ENCODE data around the gene KDM8.
"Not testable (repeated sequence)": the region's sequence is repeated elsewhere in the genome, so short reads cannot be mapped to it uniquely, and the experiment has no call there.

The KDM8 gene

DNA sequence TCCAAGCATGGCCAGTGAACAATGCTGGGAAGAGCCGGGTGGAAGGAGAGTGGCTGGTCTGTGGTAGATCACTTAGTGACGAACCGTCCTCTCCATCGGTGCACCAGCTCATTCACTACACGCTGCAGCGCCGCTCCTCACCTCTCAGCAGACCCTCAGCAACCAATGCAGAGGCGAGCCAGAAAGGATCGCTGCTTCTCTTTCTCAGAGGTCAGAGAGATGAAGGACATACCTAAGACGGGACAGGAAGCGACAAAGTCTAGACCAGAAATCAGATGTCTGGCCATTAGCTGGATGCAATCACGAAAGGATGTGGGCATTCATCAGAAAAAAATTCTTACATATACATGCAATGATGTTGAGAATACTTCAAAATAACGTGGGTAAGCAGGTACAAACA is 38.3 kb downstream of the KDM8 start:
- no peak for DNase-seq

DNA sequence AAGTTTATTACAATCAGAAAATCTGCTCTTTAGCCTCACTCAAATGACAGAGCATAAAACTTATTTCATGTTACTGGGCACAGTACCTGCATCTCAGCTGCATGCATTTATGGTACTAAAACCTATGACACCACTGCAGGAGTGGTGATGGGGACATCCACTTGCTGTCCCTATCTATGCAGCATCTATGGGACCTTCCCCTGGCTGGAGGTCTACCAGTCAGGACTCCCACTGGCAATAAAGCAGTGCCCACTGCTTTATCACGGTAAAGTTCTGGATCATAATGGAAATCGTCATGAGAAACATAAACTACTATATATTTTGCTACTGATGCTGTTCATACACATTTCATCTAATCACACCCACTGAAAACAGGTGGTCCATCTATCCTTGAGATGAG is 39.1 kb downstream of the KDM8 start:
- no peak for DNase-seq

DNA sequence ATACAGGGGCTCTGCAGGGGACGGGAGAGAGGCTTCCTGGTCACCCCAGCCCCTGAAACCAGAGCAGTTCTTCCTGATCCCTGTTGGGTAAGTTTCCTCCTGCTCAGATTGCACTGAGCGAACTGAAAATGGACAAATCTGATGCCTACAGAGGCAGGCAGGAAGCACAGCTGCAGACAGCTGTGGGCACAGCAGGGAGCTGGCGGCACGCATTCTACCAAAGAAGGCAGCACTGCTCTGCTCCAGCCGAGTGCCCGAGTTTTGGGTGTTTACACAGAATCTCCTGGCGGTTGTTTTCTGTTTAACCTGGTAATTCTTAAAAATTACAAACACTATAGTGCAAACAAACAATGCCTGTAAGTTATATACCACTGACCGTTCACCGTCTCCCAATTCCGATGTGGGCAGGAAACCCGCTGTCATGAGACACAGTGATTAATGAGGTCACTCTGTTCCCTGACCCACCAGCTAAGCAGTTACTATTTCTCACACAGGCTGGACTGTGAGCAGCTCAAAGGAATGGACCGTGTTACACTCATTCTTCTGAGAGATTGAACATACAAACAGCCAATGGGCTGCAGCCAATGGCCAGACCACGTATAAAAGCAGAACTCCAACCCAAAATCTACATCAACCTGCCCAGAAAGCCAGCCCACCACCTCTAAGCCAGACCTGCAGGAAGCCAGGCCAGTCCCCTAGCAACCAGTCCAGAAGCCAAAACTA is 39.7 kb downstream of the KDM8 start:
- peak in 5 of 56 donors; percentile 16 to 47 (median 29) for DNase-seq

DNA sequence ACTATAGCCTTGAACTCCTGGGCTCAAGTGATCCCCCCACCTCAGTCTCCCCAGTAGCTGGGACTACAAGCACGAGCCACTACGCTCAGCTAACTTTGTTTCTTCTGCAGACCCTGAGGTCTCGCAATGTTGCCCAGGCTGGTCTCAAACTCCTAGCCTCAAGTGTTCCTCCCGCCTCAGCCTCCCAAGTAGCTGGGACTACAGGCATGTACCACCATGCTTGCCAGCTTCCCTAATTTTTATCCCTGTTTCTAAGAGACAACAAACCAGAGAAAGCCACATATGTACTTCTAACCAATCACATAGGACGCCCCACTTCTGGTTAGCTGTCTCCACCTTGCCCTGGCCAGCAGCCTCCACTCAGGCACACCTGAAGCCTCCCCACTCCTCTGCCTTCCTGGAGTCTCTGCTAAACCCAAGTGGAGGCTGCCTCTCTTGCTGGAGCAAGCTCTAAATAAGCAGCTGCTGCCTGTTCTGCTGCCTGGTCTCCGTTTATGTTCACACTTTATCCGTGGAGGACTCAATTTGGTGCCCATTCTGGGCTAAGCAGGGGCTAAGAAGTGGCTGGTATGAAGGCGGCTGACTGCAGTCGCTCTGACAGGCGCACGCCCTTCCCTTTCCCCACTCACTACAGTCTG is 40.5 kb downstream of the KDM8 start:
- DNase-seq, result no peak

DNA sequence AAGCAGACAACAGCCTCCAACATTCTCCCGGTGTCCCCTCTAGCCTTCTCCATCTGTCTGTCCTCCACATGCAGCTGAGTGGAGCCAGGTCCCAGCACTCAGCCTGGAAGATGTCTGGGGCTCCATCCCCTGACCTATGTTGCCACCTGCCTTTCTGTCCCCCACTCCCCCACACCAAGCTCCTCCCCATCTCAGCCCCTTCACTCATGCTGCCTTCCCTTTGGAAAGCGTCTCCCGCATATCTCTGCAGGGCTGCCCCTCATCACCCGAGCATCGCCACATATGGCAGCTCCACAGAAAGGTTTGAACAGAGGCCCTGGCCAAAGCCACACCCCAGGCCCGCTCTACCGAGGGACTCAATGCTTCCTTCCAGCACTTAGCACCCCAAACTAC is 41.0 kb downstream of the KDM8 start:
- no peak for DNase-seq

DNA sequence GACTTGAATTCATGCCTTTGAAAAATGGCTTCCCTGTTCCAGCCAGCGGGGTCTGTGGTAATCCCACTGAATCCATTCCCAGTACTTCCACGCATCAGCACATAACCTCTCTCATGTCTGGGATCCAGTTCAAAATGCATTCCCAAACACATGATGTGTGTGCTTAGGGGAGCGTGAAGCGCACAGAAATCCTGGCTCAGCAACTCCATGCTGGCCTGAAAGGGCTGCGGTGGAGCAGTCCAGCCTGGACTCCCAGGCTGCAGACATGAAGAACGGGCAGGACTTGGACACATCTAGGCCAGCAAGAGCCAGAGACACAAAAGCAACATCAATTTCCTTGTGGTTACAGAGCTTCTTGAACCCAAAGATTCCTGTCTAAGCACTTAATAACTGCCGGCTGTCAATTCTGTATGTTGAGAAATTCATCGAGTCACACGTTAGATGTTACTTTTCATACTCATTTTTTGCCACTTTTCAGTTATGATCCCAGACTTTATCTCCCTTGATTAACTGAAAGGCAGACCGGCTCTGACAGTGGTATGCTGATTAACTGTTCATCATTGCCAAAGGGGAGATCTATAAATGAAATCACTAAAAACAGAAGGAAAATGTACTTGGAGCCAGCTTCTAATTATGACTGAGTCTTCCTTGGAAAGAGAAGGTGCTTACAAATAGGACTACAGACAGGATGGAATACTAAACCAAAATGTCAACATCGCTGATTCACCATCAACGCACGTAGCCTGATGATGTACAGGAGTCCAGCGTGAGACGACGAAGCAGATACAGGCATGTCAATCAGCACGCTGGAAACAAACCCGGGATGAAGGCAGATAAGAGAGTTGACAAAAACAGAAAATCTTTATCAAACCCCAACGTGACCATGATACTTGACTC is 42.2 kb downstream of the KDM8 start:
- peak in 3 of 56 donors; percentile 11 to 33 (median 32) for DNase-seq

DNA sequence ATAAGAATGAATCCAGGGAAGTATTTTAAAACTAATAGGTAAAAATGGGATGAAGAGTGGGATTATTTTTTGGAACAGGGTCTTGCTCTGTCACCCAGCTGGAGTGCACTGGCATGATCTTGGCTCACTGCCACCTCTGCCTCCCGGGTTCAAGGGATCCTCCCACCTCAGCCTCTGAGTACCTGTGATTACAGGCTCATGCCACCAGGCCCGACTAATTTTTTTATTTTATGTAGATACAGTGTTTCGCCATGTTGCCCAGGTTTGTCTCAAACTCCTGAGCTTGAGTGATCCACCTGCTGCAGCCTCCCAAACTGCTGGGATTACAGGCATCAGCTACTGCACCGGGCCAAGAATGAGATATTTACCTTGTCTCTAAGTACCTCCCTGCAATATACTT is 43.1 kb downstream of the KDM8 start:
- no peak for DNase-seq

DNA sequence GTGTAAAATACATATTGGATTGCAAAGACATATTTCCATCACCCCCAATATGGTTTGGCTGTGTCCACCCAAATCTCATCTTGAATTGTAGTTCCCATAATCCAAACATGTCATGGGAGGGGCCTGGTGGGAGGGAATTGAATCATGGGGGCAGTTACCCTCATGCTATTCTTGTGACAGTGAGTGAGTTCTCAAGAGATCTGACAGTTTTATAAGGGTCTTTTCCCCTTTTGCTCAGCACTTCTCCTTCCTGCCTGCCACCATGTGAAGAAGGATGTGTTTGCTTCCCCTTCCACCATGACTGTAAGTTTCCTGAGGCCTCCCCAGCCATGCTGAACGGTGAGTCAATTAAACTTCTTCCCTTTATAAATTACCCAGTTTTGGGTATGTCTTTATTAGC is 43.8 kb downstream of the KDM8 start:
- not testable (repeated sequence) for DNase-seq

DNA sequence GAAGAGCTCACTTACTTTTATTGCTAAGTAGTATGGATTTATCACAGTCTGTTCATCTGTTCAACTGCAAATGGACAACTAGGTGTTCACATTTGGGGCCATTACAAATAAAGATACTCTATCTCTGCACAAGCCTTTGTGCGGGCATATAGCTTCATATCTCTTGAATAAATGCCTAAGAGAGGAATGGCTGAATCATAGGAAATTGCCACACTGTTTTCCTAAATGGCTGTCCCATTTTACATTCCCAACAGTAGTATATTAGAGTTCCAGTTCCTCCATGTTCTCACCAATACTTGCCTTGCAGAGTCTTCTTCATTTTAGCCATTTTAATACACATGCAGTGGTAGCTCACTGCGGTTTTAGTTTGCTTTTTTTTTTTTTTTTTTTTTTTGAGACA is 44.7 kb downstream of the KDM8 start:
- no peak for DNase-seq

DNA sequence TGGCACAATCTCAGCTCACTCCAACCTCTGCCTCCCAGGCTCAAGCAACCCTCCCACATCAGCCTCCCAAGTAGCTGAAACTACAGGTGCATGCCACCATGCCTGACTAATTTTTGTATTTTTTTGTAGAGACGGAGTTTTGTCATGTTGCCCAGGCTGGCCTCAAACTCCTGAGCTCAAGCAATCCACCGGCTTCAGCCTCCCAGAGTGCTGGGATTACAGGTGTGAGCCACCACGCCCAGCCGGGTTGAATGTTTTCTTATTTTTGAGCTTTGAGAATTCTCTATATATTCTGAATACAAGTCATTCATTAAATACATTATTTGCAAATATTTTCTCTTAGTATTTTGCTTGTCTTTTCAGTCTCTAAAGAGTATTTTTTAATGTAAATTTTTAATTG is 45.6 kb downstream of the KDM8 start:
- DNase-seq, result not testable (repeated sequence)

DNA sequence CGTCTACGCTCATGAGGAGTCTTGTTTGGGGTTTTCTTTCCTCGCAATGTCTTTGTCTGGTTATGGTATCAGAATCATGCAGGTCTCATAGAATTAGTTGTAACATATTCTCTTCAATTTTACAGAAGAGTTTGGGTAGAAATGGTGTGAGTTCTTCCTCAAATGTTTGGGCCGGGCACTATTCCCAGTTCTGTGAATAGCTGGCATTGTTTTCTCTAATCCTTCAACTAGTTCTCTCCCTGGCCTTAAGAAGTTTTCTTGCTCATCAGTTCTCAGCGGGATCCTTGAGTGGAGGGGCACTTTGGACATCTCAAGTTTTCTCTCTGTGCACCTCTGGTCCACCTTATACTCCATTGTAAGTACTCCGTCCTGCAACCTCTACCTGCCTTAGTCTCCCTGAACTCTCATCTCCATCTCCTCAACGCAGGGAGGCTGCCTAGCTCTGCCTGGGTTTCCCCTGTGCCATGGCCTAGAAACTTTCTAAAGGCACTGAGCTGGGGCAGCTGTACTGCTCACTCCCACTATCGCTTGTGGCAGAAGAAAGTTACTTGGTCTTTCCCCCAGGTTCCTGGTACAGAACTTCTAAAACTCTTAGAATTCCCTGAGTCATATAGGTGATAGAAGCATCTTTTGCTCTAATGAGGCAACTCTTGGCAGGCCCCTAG is 48.3 kb downstream of the KDM8 start:
- DNase-seq, result no peak

DNA sequence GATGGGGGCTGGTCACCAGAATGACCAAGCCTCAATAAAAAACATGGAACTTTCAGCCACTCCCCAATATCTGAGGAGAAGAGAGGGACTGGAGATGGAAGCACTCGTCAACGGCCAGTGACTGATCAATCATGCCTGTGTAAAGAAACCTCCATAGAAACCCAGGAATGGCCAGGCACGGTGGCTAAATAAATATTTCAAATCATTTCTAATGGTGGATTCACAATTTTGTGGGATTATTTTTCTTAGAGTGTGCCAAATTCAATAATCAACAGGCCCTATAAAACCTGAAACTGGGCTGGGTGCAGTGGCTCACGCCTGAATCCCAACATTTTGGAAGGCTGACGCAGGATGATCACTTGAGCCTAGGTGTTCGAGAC is 48.9 kb downstream of the KDM8 start:
- DNase-seq, result no peak

DNA sequence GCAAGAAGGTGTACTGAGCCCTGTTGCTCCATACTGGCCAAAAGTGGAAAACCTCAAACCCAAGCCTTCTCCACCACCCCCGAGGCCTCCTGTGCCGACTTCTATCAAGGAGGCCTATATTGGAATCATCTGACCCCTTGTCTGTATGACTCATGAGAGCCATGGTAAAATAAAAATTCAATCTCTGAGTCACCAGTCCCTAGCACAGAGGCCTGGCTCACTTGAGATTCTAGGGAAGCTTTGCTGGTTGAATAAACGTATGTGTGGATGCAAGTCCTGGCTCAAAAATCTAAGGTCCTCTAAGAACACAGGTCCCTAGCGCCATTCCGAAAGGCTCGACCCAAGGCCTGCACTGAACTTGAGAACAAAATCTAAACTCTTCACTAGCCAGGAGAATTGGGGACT is 50.2 kb downstream of the KDM8 start:
- no peak for DNase-seq

DNA sequence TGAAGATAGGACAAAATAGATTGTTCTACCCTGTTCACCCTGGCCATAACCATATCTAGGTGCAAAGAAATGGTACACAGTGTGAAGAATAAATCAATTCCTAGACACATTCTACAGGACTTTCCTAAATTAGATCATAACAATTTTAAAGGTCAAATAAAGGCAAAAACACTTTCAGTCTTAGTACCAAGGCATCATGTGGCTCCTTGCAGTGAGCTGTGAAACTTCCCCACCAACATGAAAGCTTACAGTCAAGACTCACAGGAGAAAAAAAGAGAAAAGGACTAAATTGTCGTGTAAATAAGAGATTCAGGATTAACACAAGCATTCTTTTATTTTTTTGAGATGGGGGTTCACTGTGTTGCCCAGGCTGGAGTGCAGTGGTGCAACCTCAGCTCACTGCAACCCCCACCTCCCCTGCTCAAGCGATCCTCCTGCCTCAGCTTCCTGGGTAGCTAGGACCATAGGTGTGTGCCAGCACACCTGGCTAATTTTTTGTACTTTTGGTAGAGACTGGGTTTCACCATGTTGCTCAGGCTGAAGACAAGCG is 51.0 kb downstream of the KDM8 start:
- DNase-seq, result no peak

DNA sequence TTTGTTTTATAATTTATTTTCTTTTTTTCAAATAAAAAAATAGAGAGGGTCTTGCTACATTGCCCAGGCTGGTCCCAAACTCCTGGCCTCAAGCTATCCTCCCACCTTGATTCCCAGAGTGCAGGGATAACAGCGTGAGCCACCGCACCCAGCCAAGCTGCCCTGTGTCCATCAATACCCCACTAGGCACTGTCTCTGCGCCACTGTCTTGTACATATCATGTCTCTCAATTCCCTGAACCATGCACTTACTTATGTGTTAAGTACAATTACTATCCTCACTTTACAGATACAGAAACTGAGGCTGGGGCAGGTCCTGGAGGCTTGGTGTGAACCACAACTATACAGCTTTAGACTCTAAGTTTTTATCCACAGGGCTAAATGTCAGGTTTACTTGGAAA is 53.5 kb downstream of the KDM8 start:
- DNase-seq, result no peak

DNA sequence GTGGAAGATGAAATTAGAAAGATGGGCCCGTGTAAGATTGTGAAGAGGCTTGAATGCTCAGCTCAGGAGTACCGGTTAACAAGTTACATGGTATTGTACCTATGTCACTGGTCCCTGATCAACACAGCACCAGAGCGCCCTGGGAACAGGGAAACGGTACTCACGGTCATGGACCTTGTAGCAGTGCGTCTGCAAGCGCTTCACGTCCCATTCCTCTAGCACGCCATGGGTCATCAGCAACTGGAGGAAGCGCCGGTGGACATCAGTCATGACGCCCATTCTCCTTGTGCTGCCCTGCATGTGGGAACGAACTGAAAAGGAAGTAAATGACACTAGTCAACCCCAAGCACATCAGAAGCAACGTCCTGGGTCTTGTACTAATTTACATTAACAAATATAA is 53.9 kb downstream of the KDM8 start:
- no peak for DNase-seq

DNA sequence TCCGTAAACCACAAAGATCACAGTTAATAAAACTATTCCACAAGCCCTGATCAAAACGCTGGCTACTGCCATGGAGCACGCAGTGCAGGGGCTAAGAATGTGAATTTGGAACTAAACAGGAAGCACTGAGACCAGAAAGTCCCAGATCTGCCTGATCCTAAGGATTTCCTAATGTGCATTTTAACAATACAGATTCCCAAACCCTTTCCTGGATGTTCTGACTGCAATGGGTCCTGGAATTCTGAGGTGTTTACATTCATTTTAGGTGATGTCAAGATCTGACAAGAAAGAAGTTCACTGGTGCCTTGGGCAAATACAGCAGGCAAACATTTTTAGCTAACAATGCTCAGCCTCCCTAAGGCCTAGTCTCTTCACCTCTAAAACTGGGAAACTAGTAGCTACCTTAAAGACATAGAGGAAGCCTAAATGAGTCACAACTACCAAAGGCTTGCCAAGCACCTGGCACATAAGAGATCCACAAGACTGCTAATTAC is 55.0 kb downstream of the KDM8 start:
- no peak for DNase-seq

DNA sequence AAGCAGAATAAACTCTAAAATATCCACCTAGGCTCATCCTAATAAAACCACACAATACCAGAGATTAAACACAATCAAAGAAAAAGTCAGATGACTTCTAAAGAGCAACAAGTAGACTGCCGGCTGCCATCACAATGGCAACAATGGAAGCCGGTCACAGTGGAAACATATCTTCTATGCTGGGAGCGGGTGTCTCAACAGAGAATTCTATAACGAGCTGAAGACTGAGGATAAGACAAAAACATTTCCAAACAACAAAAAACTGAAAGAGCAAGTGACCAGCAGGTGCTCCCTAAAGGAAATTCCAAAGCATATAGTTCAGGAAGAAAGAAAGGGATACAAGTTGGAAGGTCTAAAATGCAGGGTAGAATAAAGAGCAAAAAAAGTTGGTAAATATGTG is 56.4 kb downstream of the KDM8 start:
- DNase-seq, result no peak

DNA sequence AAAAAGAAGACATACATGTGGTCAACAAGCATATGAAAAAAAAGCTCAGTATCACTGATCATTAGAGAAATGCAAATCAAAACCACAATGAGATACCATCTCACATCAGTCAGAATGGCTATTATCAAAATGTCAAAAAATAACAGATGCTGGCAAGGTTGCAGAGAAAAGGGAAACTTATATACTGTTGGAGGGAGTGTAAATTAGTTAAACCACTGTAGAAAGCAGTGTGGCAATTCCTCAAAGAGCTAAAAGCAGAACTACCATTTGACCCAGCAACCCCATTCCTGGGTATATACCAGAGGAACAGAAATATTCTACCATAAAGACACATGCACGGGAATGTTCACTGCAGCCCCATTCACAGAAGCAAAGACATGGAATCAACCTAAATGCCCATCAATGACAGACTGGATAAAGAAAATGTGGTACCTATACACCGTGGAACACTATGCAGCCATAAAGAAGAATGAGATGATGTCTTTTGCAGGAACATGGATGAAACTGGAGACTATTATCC is 59.6 kb downstream of the KDM8 start:
- not testable (repeated sequence) for DNase-seq

DNA sequence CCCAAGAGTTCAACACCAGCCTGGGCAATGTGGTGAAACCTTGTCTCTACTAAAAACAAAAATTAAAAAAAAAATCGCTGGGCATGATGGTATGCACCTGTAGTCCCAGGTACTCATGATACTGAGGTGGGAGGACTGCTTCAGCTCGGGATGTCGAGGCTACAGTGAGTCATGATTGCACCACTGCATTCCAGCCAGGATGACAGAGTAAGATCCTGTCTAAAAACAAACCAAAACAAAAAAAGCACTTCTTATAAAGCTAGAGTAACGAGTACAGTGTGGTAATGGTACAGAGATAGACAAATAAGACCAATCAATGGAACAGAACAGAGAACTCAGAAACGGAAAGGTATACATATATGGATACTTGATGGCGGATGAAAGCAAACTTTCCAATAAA is 60.8 kb downstream of the KDM8 start:
- no peak for DNase-seq

DNA sequence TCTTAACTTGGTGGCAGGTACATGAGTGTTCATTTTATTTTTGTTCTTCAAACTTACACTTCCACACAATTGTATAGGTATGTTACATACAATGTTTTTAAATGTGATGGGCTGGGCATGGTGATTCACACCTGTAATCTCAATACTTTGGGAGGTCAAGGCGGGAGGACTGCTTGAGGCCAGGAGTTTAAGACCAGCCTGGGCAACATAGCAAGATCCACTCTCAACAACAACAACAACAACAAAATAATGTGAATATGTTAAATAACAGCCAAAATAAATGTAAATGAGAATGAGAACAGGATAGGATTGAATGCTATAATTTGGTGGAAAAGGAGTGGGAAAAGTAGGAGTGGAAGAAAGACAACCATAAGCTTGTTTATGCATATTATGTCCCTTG is 62.7 kb downstream of the KDM8 start:
- no peak for DNase-seq
